ENCODE results near the gene EXOSC7. TPM values are rescaled to one million over a fixed set of nuclear protein-coding genes. Genes with fewer than 3 reads are reported as not detected.

The EXOSC7 gene
- total and polyA plus RNA-seq, 9 of the 15 experiments (the other 6 are each of a cell fraction or from before 2014, with no cell fraction given), result 88.5 to 237 (median 112) TPM

DNA sequence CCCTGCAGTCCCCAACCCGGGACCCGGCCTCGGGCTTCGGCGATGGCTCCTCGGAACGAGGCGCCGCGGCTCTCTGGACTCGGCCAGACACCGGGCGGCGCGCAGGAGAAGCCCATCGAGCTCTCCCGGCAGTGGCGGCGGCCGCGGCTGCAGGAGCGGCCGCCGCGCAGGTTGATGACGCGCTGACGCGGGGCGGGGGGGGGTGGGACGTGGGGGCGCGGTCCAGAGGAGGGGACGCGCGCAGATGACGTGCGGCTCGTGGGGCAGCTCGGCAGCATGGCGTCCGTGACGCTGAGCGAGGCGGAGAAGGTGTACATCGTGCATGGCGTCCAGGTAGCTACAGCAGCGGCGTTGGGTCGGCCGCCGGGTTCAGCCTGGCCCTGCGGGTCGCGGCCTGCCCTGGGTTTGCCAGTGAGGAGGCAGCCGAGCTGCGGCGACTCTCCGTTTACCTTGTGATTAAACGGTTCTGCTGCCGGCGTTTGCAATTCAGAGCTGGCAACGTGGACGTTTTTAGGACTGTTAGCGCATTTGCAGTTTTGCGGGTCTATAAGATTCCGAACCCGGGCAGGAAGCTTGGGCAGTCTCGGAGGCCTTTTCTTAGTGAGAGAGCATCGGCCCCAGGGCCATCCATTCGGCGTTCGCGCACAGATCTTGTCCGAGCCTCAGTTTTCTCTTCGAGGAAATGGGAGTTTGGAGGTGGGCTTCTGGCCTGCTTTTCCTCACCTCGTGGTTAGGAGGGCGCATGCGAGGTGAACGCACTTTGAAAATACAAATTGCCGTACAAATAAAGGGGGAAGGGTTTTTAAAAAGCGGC lies at the start of gene EXOSC7, which contains the start of gene ZDHHC3 (continued):
- TF ChIP-seq SFPQ (IDR thresholded peaks at IDR 0.05; ENCODE audit: low read depth, low read length) (no peak), HOMEZ (CRISPR knock-in tag; IDR thresholded peaks at IDR 0.05) (0 out of 2 replicates have a peak, but pooled peaks have one; percentile 42), FOXM1 (IDR thresholded peaks at IDR 0.05; ENCODE audit: low read depth) (no peak), FOXM1 (CRISPR knock-in tag; IDR thresholded peaks at IDR 0.05; ENCODE audit: low read depth) (no peak), EZH2 (IDR thresholded peaks at IDR 0.05; ENCODE audit: borderline replicate concordance, low read depth, low read length) (no peak), POLR2B (IDR thresholded peaks at IDR 0.05; ENCODE audit: low read depth, partially characterized antibody) (peak; percentile 76), LCOR (CRISPR knock-in tag; IDR thresholded peaks at IDR 0.05) (no peak), SMAD1 (IDR thresholded peaks at IDR 0.05; ENCODE audit: low read depth, low read length, partially characterized antibody) (no peak), NR2F6 (CRISPR knock-in tag; IDR thresholded peaks at IDR 0.05) (no peak)
- TF ChIP-seq, protein P1, sequence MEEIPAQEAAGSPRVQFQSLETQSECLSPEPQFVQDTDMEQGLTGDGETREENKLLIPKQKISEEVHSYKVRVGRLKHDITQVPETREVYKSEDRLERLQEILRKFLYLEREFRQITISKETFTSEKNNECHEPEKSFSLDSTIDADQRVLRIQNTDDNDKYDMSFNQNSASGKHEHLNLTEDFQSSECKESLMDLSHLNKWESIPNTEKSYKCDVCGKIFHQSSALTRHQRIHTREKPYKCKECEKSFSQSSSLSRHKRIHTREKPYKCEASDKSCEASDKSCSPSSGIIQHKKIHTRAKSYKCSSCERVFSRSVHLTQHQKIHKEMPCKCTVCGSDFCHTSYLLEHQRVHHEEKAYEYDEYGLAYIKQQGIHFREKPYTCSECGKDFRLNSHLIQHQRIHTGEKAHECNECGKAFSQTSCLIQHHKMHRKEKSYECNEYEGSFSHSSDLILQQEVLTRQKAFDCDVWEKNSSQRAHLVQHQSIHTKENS (CRISPR knock-in tag; IDR thresholded peaks at IDR 0.05), result no peak
- TF ChIP-seq, protein P2, sequence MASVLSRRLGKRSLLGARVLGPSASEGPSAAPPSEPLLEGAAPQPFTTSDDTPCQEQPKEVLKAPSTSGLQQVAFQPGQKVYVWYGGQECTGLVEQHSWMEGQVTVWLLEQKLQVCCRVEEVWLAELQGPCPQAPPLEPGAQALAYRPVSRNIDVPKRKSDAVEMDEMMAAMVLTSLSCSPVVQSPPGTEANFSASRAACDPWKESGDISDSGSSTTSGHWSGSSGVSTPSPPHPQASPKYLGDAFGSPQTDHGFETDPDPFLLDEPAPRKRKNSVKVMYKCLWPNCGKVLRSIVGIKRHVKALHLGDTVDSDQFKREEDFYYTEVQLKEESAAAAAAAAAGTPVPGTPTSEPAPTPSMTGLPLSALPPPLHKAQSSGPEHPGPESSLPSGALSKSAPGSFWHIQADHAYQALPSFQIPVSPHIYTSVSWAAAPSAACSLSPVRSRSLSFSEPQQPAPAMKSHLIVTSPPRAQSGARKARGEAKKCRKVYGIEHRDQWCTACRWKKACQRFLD (CRISPR knock-in tag; IDR thresholded peaks at IDR 0.05), result 0 out of 2 replicates have a peak, but pooled peaks have one; percentile 63
- TF ChIP-seq, protein P3, sequence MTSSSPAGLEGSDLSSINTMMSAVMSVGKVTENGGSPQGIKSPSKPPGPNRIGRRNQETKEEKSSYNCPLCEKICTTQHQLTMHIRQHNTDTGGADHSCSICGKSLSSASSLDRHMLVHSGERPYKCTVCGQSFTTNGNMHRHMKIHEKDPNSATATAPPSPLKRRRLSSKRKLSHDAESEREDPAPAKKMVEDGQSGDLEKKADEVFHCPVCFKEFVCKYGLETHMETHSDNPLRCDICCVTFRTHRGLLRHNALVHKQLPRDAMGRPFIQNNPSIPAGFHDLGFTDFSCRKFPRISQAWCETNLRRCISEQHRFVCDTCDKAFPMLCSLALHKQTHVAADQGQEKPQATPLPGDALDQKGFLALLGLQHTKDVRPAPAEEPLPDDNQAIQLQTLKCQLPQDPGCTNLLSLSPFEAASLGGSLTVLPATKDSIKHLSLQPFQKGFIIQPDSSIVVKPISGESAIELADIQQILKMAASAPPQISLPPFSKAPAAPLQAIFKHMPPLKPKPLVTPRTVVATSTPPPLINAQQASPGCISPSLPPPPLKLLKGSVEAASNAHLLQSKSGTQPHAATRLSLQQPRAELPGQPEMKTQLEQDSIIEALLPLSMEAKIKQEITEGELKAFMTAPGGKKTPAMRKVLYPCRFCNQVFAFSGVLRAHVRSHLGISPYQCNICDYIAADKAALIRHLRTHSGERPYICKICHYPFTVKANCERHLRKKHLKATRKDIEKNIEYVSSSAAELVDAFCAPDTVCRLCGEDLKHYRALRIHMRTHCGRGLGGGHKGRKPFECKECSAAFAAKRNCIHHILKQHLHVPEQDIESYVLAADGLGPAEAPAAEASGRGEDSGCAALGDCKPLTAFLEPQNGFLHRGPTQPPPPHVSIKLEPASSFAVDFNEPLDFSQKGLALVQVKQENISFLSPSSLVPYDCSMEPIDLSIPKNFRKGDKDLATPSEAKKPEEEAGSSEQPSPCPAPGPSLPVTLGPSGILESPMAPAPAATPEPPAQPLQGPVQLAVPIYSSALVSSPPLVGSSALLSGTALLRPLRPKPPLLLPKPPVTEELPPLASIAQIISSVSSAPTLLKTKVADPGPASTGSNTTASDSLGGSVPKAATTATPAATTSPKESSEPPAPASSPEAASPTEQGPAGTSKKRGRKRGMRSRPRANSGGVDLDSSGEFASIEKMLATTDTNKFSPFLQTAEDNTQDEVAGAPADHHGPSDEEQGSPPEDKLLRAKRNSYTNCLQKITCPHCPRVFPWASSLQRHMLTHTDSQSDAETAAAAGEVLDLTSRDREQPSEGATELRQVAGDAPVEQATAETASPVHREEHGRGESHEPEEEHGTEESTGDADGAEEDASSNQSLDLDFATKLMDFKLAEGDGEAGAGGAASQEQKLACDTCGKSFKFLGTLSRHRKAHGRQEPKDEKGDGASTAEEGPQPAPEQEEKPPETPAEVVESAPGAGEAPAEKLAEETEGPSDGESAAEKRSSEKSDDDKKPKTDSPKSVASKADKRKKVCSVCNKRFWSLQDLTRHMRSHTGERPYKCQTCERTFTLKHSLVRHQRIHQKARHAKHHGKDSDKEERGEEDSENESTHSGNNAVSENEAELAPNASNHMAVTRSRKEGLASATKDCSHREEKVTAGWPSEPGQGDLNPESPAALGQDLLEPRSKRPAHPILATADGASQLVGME (CRISPR knock-in tag; IDR thresholded peaks at IDR 0.05), result no peak

Data from K562 (cell line).